K562 (cell line): Measurements from ENCODE around the gene SOX6. TPM values are rescaled to one million over a fixed set of nuclear protein-coding genes. Genes with fewer than 3 reads are reported as not detected.

Experiments used
- ATAC-seq: fragments of 200-7000 bp; cut with Tn5 transposase; 3 replicates; pipeline ENCODE4 v1.9.1; 2020; ENCODE audit warnings: moderate library complexity
- BruUV-seq: library from RNA; stranded (reverse); fragments of 400-500 nt; replicated peaks from 2 replicates; lab custom pipeline; 2021; lab: Mats Ljungman, UMichigan
- CTCF ChIA-PET: fragments of 300-600 bp; formaldehyde crosslinking; extraction: SDS; loops from one replicate; lab custom pipeline; 2021; ENCODE audit warnings: low intra/inter-chr PET ratio; lab: Yijun Ruan, JAX
- POLR2A ChIA-PET: fragments of 300-600, 350-650 bp; sonication (Branson Sonifier 250); formaldehyde crosslinking; extraction: SDS; loops from one replicate; lab custom pipeline; 2021; ENCODE audit warnings: antibody characterized with exemption, inconsistent platforms; lab: Yijun Ruan, JAX
- DNase-seq, 4 experiments: peaks; one replicate each; pipeline versions ENCODE4 v3.0.0 to v3.0.0-alpha.2; 2011 to 2018; ENCODE audit warnings: low spot score in 3 of 4, mixed read lengths in 3 of 4; ENCODE audit errors: extremely low read depth in 1 of 4
- FAIRE-seq: peaks from 2 replicates; lab custom pipeline; 2011; peaks lifted over from hg19 to GRCh38; lab: Jason Lieb, UNC
- H2AFZ ChIP-seq: 2 replicates; pipeline ENCODE4 v1.6.0; 2011; ENCODE audit warnings: low read depth, low read length, control low read depth, inconsistent platforms
- H3K27ac ChIP-seq: fragments of 200-600 bp; 3 replicates; pipeline ENCODE4 v1.8.0; 2011; ENCODE audit warnings: low read depth, mild to moderate bottlenecking, control low read depth, inconsistent platforms, low read length, moderate library complexity, mixed read lengths; ENCODE audit errors: extremely low read depth
- H3K27me3 ChIP-seq, 2 experiments: fragments of 300-600 bp in 1 of 2; 2 replicates in 1 of 2; 3 replicates in 1 of 2; pipeline versions ENCODE4 v1.6.0 to v1.8.0; 2011; ENCODE audit warnings: inconsistent platforms in 2 of 2, low read length in 2 of 2, mild to moderate bottlenecking in 1 of 2, mixed read lengths in 1 of 2, moderate library complexity in 1 of 2; ENCODE audit not compliant: control insufficient read depth in 2 of 2, insufficient read depth in 2 of 2
- H3K36me3 ChIP-seq: fragments of 300-600 bp; 3 replicates; pipeline ENCODE4 v1.8.0; 2011; ENCODE audit warnings: mild to moderate bottlenecking, low read length, inconsistent platforms; ENCODE audit not compliant: control insufficient read depth, insufficient read depth
- H3K4me1 ChIP-seq, 2 experiments: fragments of 200-600 bp in 1 of 2; replicated peaks in 1 of 2; 2 replicates in 1 of 2; 3 replicates in 1 of 2; pipeline versions ENCODE4 v1.5.1 to v1.8.0; 2011; ENCODE audit warnings: inconsistent platforms in 2 of 2, low read length in 2 of 2, mild to moderate bottlenecking in 1 of 2, mixed read lengths in 1 of 2, moderate library complexity in 1 of 2; ENCODE audit not compliant: control insufficient read depth in 2 of 2, insufficient read depth in 2 of 2
- H3K4me2 ChIP-seq: 2 replicates; pipeline ENCODE4 v1.6.1; 2011; ENCODE audit warnings: low read length, control low read depth, inconsistent platforms, mixed read lengths; ENCODE audit not compliant: insufficient read depth
- H3K4me3 ChIP-seq: fragments of 200-600 bp; sonication (generic), shearing (Covaris generic); 2 replicates; pipeline ENCODE4 v1.5.1; 2016; ENCODE audit warnings: control low read depth, inconsistent platforms
- H3K79me2 ChIP-seq: fragments of 200-600 bp; 3 replicates; pipeline ENCODE4 v1.8.0; 2011; ENCODE audit warnings: low read length, inconsistent platforms; ENCODE audit not compliant: control insufficient read depth, insufficient read depth
- H3K9ac ChIP-seq, 2 experiments: 2 replicates each; pipeline versions ENCODE4 v1.6.0 to v1.6.1; 2011; ENCODE audit warnings: low read depth in 2 of 2, low read length in 2 of 2, control low read depth in 1 of 2, inconsistent platforms in 1 of 2, mild to moderate bottlenecking in 1 of 2, mixed read lengths in 1 of 2; ENCODE audit not compliant: insufficient read depth in 1 of 2
- H3K9me1 ChIP-seq: one replicate; pipeline ENCODE4 v1.6.0; 2011; ENCODE audit warnings: inconsistent platforms, mild to moderate bottlenecking, low read length, moderate library complexity; ENCODE audit not compliant: control insufficient read depth, insufficient read depth
- H3K9me3 ChIP-seq: replicated peaks from 2 replicates; pipeline ENCODE4 v1.5.1; 2011; ENCODE audit warnings: low read depth, low read length, inconsistent platforms; ENCODE audit not compliant: control insufficient read depth, insufficient read depth
- H4K20me1 ChIP-seq: replicated peaks from 2 replicates; pipeline ENCODE4 v1.6.1; 2011; ENCODE audit warnings: low read length, inconsistent platforms, mixed read lengths; ENCODE audit not compliant: control insufficient read depth, insufficient read depth
- EGR1 ChIP-seq: fragments of 450-650 bp; conservative IDR thresholded peaks from 2 replicates; pipeline ENCODE4 v1.6.1; 2017; ENCODE audit warnings: mild to moderate bottlenecking
- HNRNPUL1 ChIP-seq: fragments of 200-400 bp; formaldehyde crosslinking; IDR thresholded peaks from 2 replicates; pipeline ENCODE4 v1.6.1; 2017; ENCODE audit warnings: low read length
- MAFF ChIP-seq: IDR thresholded peaks from 2 replicates; pipeline ENCODE4 v1.6.1; 2012; ENCODE audit warnings: low read length, improper control_type of control experiment
- MCM5 ChIP-seq: fragments of 450-650 bp; IDR thresholded peaks from 2 replicates; pipeline ENCODE4 v1.6.1; 2016; ENCODE audit warnings: low read depth
- PHF20 ChIP-seq: fragments of 450-650 bp; IDR thresholded peaks from 2 replicates; pipeline ENCODE4 v1.6.1; 2018; ENCODE audit not compliant: partially characterized antibody
- SNIP1 ChIP-seq: fragments of 450-650 bp; IDR thresholded peaks from 2 replicates; pipeline ENCODE4 v1.7.1; 2017; ENCODE audit warnings: low read depth, mild to moderate bottlenecking
- ZNF507 ChIP-seq: conservative IDR thresholded peaks from 2 replicates; pipeline ENCODE4 v1.6.1; 2017; ENCODE audit warnings: missing genetic modification characterization, missing compliant biosample characterization
- WGBS: fragments of 100-300 bp; shearing (Covaris generic); methylation state at CpG from one replicate; pipeline ENCODE4 v1.1.6; 2016; ENCODE audit warnings: low coverage, mixed read lengths; ENCODE audit not compliant: insufficient coverage; ENCODE audit errors: missing lambda C conversion rate; 5-methylcytosine and 5-hydroxymethylcytosine counted together
- in situ Hi-C: fragments of 300-500 bp; cut with MboI; formaldehyde crosslinking; loops from 4 replicates; pipeline ENCODE4 v1.15.0; 2018; ENCODE audit warnings: inconsistent platforms, mixed read lengths
- intact Hi-C: fragments of 100-400 bp; cut with micrococcal nuclease; formaldehyde crosslinking; loops from 2 replicates; pipeline ENCODE4 v1.14.2; 2022
- polyA plus RNA-seq, 8 experiments: library from polyadenylated mRNA; depleted of rRNA in 4 of 8; stranded (reverse) in 5 of 8; unstranded in 3 of 8; fragments of >200 nt; fragmentation: Nextera tagmentation in 2 of 8; fragmentation: Illumina TruSeq in 1 of 8; extraction: Ambion mirVana in 2 of 8; extraction: Trizol in 1 of 8; gene quantifications; 2 replicates each; pipeline versions ENCODE4 v1.2.1 to v1.2.3, GENCODE V29; 2011 to 2014; ENCODE audit warnings: inconsistent platforms in 1 of 8, missing spikeins in 1 of 8
- total RNA-seq, 7 experiments: library from RNA; depleted of rRNA in 6 of 7; stranded (reverse); fragments of >200 nt in 6 of 7; fragmentation: Illumina TruSeq in 2 of 7; extraction: Trizol in 2 of 7; gene quantifications; 2 replicates each; pipeline versions ENCODE4 v1.2.1 to v1.2.3, GENCODE V29; 2011 to 2021; ENCODE audit warnings: low replicate concordance in 1 of 7

SOX6 gene
- total and polyA plus RNA-seq, 9 of the 15 experiments (the other 6 are each of a cell fraction or from before 2014, with no cell fraction given) = 0.89 to 8.7 (median 5.7) TPM

GRCh38 chr11:16080688-16081381 is 275.5 kb downstream of the SOX6 start:
- no peaks in the 10 kb centered on the region for H4K20me1 ChIP-seq
- no TSS peak for BruUV-seq
- no peaks in the 10 kb centered on the region for H3K9me3 ChIP-seq
- H3K36me3 ChIP-seq = no peaks in the 10 kb centered on the region
- H3K4me1 ChIP-seq = no peaks in the 10 kb centered on the region
- H3K9ac ChIP-seq = no peak overlapping the region
- TF ChIP-seq MCM5 = no peak
- no peak for TF ChIP-seq HNRNPUL1
- no peaks in the 10 kb centered on the region for H3K79me2 ChIP-seq
- H3K27me3 ChIP-seq = no peaks in the 10 kb centered on the region
- H2AFZ ChIP-seq = no peak overlapping the region
- CTCF ChIA-PET = no interaction called here
- intact Hi-C loops = no loop called here
- WGBS = 56% methylated on average over 4 of the region's 4 CpGs
- H3K27ac ChIP-seq = no peak overlapping the region
- H3K9me1 ChIP-seq = no peaks in the 10 kb centered on the region
- H3K4me3 ChIP-seq = no peak overlapping the region
- no peak overlapping the region for H3K4me2 ChIP-seq
- FAIRE-seq (no peak), ATAC-seq (no peak), DNase-seq (no peak)
- in situ Hi-C loops = no loop called here
- POLR2A ChIA-PET = interaction anchor here (1.3 kb wide), 1 partner anchor 14 kb away, joined by 3 read pairs; no protein-coding TSS in a partner anchor

- DNase-seq (no peak), ATAC-seq (no peak), FAIRE-seq (no peak)
- Histone ChIP-seq H3K27me3 (no peaks in the 10 kb centered on the region), H2AFZ (no peak overlapping the region), H3K4me3 (no peak overlapping the region), H4K20me1 (no peaks in the 10 kb centered on the region), H3K27ac (no peak overlapping the region), H3K9ac (no peak overlapping the region), H3K4me1 (no peaks in the 10 kb centered on the region), H3K79me2 (no peaks in the 10 kb centered on the region), H3K9me3 (no peaks in the 10 kb centered on the region), H3K4me2 (no peak overlapping the region), H3K36me3 (no peaks in the 10 kb centered on the region), H3K9me1 (no peaks in the 10 kb centered on the region)
- 76% methylated on average over 3 of the region's 3 CpGs for WGBS
- CTCF ChIA-PET = no interaction called here
- no peak for TF ChIP-seq PHF20
- no peak for TF ChIP-seq SNIP1
- no peak for TF ChIP-seq EGR1
- TF ChIP-seq MAFF = no peak
- no peak for TF ChIP-seq ZNF507 (tag)
- no TSS peak for BruUV-seq
- in situ Hi-C loops = no loop called here
- POLR2A ChIA-PET = interaction anchor here (0.6 kb wide), 1 partner anchor 17 kb away, joined by 3 read pairs; no protein-coding TSS in a partner anchor
- intact Hi-C loops = no loop called here
Measured at GRCh38 chr11:16078936-16079335, 277.4 kb downstream of the SOX6 start.
